HG02973 (cell line): Measurements from ENCODE around the gene TFEB.

ENCODE experiments used
- ATAC-seq: cut with Tn5 transposase; IDR thresholded peaks from one replicate; pipeline ENCODE4 v1.9.1; 2021; ENCODE audit warnings: moderate library complexity; ENCODE audit not compliant: unreplicated experiment

The TFEB gene

DNA sequence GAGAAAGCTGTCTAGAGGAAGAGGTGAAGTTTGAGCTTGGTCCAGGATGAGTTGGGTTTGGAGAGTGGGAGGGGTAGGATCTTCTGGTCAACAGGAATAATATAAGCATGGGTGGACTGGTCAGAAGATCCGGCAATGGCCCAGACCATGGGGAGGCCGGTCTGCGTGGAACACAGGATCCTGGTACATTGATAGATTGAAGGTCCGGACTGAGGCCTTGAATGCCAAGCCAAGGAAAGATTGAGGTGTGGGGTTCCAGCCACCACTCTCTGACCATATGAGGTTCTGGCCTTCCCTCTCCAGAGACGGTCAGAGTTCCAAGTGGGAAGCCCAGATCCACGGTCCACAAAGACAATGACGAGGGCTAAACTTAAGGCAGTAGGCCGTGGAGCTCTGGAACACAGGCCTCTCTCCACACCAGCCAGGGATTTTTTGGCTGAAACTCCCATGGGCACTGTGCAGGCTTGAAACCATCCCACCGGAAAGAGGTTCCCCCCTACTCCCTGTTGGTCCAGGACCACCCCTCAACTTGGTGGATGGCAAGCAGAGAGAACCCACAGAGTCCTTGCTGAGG lies 94.0 kb downstream of the TFEB start:
- ATAC-seq, result no peak

DNA sequence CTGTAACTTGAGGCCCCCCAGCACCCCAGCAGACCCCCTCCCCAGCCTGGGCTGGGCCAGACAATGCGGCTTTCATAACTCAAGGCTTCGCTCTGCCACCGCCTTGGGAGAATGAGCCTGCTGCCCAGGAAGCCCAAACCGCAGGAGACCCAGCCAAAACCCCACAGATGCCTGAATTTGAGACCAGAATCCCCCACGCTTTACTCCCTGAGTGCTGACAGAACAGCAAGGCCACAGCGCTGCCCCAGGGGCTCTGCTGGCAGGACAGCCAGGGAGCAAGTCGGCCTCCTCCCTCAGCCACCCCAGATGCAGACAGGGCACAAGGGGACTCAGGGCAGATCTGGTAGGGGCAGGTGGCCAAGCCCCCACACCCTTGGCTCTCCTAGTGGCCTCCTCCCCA lies 95.0 kb downstream of the TFEB start:
- ATAC-seq, result no peak

DNA sequence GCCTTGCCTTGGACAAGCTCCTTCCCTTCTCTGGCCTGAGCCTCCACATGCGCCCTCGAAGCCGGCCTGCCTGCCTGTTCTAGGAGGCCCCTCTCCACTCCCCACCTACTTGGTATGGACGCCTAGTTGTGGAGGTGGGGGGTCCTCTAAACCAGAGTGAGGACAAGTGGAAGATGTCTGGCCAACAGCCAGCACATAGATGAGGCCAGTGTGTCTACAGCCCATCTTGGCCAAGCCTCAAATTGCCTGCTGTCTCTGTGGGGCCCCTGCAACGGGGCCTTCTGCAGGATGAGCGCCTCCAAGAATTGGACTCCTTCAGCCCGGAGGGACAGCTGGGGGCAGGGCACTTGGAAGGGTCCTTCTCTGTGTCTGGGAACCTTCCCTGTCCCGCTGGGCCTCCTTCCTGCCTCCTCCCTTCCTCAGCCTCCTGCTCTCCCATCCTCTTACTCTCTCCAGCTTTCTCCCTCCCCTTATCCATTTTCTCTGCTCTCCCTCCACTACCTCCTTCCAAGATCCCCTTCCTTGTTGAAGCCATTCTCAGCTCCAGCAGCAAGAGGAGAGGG lies 95.5 kb downstream of the TFEB start:
- no peak for ATAC-seq

DNA sequence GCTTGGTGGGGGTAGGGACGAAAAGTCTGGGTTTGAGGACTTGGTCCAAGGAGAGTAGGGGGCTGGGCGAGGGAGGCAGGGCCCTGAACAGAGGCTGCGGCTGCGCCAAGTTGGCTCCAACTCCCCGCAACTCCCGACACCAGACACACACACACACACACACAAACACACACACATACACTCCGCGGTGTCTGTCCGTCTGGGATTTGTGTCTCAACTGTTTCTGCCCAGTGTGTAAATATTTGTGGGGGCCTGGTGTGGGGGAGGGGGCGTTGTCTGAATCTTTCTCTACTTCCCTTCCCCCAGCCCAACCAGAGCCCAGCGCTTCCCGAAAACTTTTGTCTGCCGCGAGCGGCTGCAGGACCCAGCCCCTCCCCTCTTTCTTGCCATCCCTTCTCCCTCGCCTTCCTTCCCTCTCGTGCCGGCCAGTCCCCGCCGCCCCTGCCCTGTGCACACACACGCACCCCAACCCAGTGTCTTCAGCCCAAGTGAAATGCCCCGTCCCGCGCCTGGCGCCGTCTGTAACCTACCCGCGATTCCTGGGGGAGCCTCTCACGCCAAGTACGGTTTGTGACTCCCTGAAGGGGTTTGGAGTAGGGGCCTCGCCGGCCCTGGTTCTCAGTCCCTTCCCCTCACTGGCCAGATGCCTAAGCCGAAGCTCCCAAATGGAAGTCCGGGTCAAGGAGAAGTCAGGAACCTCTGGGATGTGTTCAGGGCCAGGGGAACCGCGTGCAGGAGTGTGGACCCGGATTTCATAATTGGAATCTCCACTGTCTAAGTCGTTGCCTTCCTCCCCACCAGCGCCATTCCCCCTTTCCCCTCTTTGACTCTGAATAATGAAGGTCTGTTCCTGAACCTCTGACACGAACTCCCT lies 96.2 kb downstream of the TFEB start:
- ATAC-seq, result no peak

DNA sequence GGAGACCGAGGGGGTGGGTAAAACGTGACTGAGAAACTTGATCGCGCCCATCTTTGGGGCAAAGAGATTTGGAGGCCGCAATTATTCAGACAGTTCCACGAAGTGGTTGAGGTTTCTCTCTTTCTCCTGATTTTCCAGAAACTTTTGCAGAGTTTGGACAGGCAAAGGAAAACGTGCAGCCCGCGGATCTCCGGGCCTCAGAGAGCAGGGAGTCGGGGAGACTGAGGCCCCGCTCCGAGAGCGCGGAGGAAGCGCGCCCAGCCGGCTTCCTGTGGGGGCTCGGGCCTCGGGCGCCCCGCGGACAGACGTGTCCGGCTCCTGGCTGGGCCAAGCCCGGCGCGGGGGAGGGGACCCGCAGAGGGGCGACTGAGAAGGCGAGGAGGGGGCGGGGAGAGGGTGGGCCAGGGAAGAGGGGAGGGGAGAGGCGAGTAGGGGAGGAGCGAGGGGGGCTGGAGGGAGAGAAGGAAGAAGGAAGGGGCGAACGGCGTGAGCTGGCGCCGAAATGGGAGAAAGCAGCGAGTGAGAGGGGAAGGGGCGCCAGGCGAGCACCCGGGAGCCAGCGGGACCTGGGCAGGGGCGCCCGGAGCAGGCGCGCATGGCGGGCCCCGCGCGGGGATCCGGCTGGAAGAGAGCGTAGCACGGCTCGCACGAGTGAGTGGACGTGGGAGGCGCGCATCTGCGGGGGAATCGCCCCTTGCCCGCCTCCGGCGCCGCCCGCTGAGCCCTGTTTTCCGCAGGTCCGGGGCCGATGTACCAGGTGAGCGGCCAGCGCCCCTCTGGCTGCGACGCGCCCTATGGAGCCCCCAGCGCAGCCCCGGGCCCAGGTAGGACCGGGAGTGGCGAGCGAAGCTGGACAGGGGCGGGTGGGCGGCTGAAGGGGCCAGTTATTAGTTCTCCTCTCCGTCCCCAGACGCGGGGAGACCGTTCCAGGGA lies 97.1 kb downstream of the TFEB start, which contains the start of gene MDFI:
MDFI (plus strand) TSS at position 467 of the 933 bp plus-strand sequence; CDS start at position 749, 282 bp downstream.
- no peak for ATAC-seq

DNA sequence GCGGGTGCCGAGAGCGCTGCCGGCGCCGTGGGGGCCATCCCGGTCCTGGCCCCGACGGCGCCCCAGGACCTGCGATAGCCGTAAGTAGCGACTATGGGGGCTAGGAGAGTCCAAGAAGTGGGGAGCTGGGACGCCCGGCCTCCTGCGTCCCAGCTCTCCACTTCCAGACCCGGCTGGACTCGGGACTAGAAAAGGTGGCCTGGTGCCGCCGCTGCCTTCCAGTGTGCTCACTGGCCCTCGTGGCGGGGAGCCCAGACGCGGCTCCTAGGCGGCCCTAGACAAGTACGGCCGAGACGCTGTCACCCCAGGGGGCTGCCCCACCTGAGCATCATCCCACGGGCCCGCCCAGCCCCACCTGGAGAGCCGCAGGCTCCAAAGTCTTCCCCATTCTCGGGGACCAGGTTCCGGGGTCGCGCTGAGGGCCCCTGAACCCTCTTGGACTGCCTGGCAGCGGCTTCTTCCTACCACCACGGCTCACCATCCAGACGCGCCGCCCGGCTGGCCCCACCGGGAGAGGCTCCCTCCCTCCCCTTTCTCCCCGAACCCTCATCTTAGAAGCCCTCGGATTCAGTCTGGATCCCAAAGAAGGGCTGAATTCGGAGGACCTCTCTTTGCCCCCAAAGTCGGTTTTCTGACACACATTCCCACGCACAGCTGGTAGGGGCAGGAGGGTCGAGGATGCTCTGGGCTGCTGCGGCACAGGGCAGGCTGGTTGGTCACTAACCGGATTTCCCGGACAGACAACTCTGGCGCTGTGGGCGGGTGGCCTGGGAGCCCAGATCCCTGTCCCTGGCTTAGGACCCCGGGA lies 98.0 kb downstream of the TFEB start:
- ATAC-seq, result no peak

DNA sequence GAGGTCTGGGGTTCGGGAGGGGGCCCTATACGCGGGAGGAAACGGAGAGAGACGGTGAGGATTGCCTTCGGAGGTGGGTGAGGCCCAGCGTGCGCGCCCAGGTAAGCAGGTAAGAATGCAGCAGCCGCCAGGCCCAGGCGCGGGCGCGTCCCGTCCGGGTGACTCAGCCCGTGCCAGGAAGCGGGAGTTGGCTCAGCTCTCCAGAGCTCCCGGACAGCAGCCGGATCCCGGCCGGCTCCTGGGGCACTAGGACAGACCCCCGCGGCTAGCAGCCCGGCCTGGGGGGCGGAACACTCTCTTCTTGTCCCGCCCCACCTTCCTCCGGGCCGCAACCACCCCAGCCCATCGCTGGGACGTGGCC lies 98.6 kb downstream of the TFEB start:
- no peak for ATAC-seq

DNA sequence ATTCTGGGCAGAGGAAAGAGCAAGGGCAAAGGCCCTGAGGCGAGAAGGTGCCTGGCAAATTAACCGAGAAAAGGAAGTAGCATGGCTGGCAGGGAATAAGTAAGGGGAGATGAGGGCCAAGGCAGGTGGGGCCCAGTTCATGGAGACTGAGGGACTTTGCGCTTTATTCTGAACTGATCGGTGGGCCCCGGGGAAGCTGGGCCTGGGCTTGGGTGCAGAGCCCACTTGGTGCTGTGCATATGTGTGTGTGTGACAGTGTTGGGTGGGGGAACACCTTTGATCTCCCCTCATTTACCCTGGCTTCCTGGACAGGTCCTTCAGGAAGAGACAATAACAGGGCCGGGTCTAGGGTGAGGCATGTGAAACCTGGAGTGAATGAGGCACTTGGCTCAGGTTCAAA lies 100.0 kb downstream of the TFEB start:
- no peak for ATAC-seq

DNA sequence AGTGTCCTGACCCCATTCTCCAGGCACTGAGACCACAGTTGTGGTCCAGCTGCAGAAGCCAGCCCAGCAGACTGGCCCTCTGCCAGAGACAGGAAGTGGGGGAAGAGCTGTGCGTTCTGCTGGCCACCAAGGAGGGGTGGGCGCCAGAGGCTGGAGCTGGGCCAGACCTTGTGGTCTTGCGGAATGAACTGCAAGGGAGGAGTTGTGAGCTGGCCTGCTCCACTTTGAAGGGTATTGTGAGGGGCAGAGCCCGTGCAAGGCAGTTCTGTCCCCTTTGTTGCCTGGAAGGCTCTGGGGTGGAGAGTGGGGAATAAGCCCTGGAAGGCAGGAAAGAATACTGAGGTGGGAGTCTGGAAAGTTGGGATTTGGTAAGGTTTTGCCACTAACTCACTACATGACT lies 100.8 kb downstream of the TFEB start:
- no peak for ATAC-seq
